ENCODE results near the gene GYS1.
"Not testable (repeated sequence)": the region's sequence is repeated elsewhere in the genome, so short reads cannot be mapped to it uniquely, and the experiment has no call there.

Gene GYS1

DNA sequence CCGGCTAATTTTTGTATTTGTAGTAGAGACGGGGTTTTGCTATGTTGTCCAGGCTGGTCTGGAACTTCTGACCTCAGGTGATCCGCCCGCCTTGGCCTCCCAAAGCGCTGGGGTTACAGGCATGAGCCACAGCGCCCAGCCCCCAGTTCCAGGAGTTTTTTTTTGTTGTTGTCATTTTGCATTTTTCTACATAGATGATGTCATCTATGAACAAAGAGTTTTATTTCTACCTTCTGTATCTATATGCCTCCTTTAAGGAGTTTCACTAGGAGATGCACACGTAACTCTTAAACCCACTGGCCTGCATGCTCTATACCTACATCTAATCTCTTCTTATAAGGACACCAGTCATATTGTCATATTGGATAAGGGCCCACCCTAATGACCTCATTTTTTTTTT is 54.9 kb downstream of the GYS1 start:
- DNase-seq (ENCODE audit: low spot score): no peak

DNA sequence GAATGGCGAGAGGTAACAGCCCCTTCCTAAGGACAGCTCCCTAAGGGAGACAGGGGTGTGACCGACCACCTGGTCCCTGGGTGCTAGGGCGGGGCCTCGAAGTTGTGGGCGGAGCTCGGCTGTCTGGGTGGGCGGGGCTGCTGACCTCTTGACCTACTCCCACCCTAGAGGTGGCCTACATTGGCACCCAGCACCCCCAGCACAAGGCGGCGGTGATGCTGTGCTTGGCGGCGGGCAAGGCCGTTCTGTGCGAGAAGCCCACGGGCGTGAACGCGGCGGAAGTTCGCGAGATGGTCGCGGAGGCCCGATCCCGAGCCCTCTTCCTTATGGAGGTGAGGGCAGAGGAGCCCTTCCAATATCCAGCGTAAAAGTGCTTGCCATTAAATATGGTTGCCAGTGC is 57.2 kb downstream of the GYS1 start:
- DNase-seq (ENCODE audit: low spot score): no peak

GRCh38 chr19:48934837-48935236 is 58.3 kb downstream of the GYS1 start:
- DNase-seq (ENCODE audit: low spot score): no peak

DNA sequence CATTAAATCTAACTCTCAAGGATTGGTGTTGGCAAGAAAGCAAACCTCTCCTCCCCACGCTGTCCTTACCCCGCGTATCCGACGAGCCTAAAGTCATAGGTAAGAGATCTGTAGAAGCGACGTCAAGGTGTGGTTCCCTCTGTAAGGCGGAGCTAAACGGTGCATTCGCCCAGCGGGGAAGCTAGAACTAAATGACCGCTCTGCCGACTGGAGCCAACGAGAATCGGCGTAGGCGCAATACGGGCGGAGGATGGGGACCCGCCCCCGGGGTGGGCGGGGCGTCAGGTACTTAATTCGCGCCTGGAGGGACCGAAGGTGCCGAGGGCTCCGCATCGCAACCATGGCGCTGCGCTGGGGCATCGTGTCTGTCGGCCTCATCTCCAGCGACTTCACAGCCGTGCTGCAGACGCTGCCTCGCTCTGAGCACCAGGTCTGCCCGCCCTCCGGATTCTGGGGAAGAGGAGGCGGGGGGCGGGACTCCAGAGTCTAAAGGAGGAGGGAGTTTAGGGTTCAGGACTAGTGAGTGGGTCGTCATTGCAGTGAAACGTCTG is 59.7 kb downstream of the GYS1 start, which contains the start of gene DHDH:
DHDH (plus strand) TSS at position 318 of the 551 bp plus-strand sequence; CDS start at position 341, 23 bp downstream.
- DNase-seq (ENCODE audit: low spot score): no peak

DNA sequence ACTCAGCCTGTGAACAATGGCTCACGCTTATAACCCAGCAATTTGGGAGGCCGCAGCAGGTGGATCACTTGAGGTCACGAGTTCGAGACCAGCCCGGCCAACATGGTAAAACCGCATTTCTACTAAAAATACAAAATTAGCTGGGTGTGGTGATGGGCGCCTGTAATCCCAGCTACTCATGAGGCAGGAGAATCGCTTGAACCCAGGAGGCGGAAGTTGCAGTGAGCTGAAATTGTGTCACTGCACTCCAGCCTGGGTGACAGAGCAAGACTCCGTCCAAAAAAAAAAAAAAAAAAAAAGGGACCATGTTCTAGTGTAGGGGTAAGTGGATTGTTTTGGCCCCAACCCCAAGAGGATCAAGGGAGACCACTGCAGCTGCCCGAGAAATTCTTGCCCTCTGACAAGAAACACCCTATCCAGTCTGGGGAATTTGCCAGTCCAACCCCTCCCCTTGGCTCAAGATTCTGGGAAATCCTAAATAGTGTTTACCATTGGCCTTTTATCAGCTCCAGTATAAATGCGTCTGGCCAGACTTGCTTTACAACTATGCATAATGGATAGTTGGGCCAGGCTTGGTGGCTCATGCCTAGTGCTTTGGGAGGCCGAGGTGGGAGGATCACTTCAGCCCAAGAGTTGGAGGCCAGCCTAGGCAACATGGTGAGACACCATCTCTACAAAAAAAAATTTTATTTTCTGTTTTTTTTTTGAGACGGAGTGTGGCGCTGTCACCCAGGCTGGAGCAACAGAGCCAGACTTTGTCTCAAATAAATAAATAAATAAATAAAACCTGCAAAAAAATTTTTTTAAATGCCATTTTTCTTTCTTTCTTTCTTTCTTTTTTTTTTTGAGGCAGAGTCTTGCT is 64.7 kb downstream of the GYS1 start:
- no peak for DNase-seq (ENCODE audit: low spot score)

- not testable (repeated sequence) for DNase-seq (ENCODE audit: low spot score)
Measured at GRCh38 chr19:48927692-48928091, 65.4 kb downstream of the GYS1 start.

GRCh38 chr19:48926909-48927308 is 66.2 kb downstream of the GYS1 start:
- DNase-seq (ENCODE audit: low spot score): peak; percentile 16

DNA sequence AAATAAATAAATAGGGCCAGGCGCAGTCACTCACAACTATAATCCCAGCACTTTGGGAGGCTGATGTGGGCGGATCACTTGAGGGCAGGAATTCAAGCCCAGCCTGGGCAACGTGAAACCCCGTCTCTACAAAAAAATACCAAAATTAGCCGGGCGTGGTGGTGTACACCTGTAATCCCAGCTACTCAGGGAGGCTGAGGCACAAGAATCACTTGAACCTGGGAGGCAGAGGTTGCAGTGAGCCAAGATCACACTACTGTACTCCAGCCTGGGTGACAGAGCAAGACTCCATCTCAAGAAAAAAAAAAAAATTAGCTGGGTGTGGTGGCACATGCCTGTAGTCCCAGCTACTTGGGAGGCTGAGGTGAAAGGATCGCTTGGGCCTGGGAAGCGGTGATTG is 67.2 kb downstream of the GYS1 start:
- not testable (repeated sequence) for DNase-seq (ENCODE audit: low spot score)

DNA sequence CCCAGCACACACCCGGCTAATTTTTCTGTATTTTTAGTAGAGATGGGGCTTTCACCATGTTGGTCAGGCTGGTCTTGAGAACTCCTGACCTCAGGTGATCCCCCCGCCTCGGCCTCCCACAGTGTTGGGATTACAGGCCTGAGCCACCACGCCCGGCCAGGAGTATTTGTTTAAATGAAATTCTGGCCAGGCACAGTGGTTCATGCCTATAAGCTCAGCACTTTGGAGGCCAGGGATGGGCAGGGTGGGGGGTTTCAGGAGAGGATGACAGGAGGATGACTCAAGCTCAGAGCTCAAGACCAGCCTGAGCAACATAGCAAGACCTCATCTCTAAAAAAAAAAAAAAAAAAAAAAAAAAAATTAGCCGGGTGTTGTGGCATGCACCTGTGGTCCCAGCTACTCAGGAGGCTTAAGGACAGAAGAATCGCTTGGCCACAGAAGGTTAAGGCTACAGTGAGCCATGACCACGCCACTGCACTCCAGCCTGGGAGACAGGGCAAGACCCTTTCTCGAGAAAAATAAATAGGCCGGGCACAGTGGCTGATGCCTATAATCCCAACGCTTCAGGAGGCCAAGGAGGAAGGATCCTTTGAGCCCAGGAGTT is 67.8 kb downstream of the GYS1 start:
- DNase-seq (ENCODE audit: low spot score): no peak

DNA sequence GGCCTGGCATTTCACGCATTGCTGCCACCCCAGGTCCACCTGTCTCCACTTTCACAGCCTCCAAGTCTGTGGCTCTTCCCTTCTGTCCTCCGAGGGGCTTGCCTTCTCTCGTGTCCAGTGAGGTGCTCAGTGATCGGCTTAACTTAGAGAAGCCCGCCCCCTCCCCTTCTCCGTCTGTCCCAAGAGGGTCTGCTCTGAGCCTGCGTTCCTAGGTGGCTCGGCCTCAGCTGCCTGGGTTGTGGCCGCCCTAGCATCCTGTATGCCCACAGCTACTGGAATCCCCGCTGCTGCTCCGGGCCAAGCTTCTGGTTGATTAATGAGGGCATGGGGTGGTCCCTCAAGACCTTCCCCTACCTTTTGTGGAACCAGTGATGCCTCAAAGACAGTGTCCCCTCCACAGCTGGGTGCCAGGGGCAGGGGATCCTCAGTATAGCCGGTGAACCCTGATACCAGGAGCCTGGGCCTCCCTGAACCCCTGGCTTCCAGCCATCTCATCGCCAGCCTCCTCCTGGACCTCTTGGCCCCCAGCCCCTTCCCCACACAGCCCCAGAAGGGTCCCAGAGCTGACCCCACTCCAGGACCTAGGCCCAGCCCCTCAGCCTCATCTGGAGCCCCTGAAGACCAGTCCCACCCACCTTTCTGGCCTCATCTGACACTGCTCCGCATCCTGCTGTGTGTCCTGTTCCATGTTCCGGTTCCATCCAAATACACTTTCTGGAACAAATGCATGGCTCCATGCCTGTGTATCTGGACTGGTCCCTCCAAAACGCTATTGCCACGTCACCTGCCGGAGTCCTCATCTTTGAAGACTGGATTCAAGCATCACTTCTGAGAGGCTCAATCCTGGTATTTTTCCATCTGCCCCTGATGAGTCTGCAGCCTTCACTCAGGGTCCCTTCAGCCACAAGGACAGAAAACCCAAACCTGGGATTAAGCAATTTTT is 70.3 kb downstream of the GYS1 start:
- no peak for DNase-seq (ENCODE audit: low spot score)

GRCh38 chr19:48921721-48922500 is 71.2 kb downstream of the GYS1 start:
- DNase-seq (ENCODE audit: low spot score): no peak

DNA sequence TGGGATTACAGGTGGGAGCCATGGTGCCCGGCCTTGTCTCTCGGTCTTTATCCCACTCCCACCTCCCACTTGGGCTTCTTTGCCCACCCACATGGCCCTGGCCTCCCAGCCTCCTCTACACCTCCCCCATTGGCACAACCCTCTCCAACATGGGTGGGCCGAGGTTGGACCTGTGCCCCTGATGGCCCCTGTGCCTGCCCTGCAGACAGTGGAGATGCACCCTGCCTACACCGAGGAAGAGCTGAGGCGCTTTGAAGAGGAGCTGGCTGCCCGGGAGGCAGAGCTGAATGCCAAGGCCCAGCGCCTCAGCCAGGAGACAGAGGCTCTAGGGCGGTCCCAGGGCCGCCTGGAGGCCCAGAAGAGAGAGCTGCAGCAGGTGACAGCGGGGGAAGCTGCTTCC is 72.2 kb downstream of the GYS1 start:
- DNase-seq (ENCODE audit: low spot score): no peak

- DNase-seq (ENCODE audit: low spot score): not testable (repeated sequence)
Measured at GRCh38 chr19:48919271-48919670, 73.8 kb downstream of the GYS1 start.

DNA sequence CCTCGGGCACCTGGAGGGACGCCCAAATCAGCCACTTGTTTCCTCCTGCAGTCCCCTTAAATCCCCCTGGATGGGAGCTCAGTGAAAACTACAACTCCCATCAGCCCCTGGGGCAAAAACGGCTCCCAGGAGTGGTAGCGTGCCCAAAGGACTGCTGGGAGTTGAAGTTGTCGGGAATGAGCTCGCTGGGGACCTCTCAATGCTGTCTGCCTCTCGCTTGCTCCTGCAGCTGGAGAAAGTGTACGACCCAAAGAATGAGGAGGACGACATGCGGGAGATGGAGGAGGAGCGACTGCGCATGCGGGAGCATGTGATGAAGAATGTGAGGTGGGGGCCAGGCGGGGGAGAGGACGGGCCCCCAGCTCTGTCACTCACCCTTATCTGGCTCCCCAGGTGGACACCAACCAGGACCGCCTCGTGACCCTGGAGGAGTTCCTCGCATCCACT is 74.3 kb downstream of the GYS1 start:
- no peak for DNase-seq (ENCODE audit: low spot score)
